GM19328 (cell line): ENCODE results near the gene NIPAL3.
"Not testable (repeated sequence)": the region's sequence is repeated elsewhere in the genome, so short reads cannot be mapped to it uniquely, and the experiment has no call there.

Experiments
- ATAC-seq: cut with Tn5 transposase; IDR thresholded peaks from one replicate; pipeline ENCODE4 v1.9.1; 2021; ENCODE audit warnings: mild to moderate bottlenecking, moderate library complexity; ENCODE audit not compliant: unreplicated experiment

NIPAL3 gene

GRCh38 chr1:24487455-24487854, 71.9 kb downstream of the NIPAL3 start:
- ATAC-seq: no peak

GRCh38 chr1:24488159-24488558, 72.6 kb downstream of the NIPAL3 start:
- not testable (repeated sequence) for ATAC-seq

- ATAC-seq: no peak
Observed at GRCh38 chr1:24489674-24490073, 74.1 kb downstream of the NIPAL3 start.

- no peak for ATAC-seq
Observed at GRCh38 chr1:24490101-24490781, 74.6 kb downstream of the NIPAL3 start.

- no peak for ATAC-seq
Observed at GRCh38 chr1:24491577-24492360, 76.2 kb downstream of the NIPAL3 start.

GRCh38 chr1:24492935-24493334, 77.3 kb downstream of the NIPAL3 start:
- not testable (repeated sequence) for ATAC-seq

- ATAC-seq: no peak
Observed at GRCh38 chr1:24493785-24494184, 78.2 kb downstream of the NIPAL3 start.

GRCh38 chr1:24498589-24498988, 83.0 kb downstream of the NIPAL3 start:
- ATAC-seq: no peak

GRCh38 chr1:24500448-24501048, 84.9 kb downstream of the NIPAL3 start:
- no peak for ATAC-seq

- ATAC-seq: no peak
Observed at GRCh38 chr1:24501371-24502064, 85.9 kb downstream of the NIPAL3 start.

- no peak for ATAC-seq
Observed at GRCh38 chr1:24502065-24502708, 86.6 kb downstream of the NIPAL3 start.

- ATAC-seq: peak; percentile 69
Observed at GRCh38 chr1:24502709-24503058, 87.1 kb downstream of the NIPAL3 start, which contains the start of gene RCAN3. Gene RCAN3 (plus strand): TSS chr1:24502836. CDS start chr1:24514373, 11,537 bp downstream.

- ATAC-seq: no peak
Observed at GRCh38 chr1:24503059-24503751, 87.6 kb downstream of the NIPAL3 start.

- no peak for ATAC-seq
Observed at GRCh38 chr1:24503870-24504523, 88.4 kb downstream of the NIPAL3 start.

GRCh38 chr1:24504560-24504959, 89.0 kb downstream of the NIPAL3 start:
- ATAC-seq: no peak

- no peak for ATAC-seq
Observed at GRCh38 chr1:24505816-24506215, 90.2 kb downstream of the NIPAL3 start.

GRCh38 chr1:24506691-24507381, 91.2 kb downstream of the NIPAL3 start:
- ATAC-seq: no peak

- no peak for ATAC-seq
Observed at GRCh38 chr1:24507405-24507804, 91.8 kb downstream of the NIPAL3 start.

- no peak for ATAC-seq
Observed at GRCh38 chr1:24508911-24509310, 93.3 kb downstream of the NIPAL3 start.
